H9 (cell line): ENCODE measurements around the gene RNF126. TPM values are rescaled to one million over a fixed set of nuclear protein-coding genes. Genes with fewer than 3 reads are reported as not detected.

ENCODE experiments used
- DNase-seq: peaks from one replicate; pipeline ENCODE4 v3.0.0-alpha.2; 2017
- H2AFZ ChIP-seq: one replicate; pipeline ENCODE4 v1.6.1; 2013; ENCODE audit warnings: mild to moderate bottlenecking, low read length, control low read depth, moderate library complexity
- H2AK5ac ChIP-seq: 2 replicates; pipeline ENCODE4 v1.6.1; 2013; ENCODE audit warnings: low read length, control low read depth, mixed read lengths; ENCODE audit not compliant: insufficient read length
- H2BK120ac ChIP-seq: one replicate; pipeline ENCODE4 v1.6.1; 2013; ENCODE audit warnings: low read depth, mild to moderate bottlenecking, low read length, control low read depth, inconsistent platforms; ENCODE audit not compliant: poor library complexity, severe bottlenecking
- H2BK12ac ChIP-seq: 2 replicates; pipeline ENCODE4 v1.6.1; 2013; ENCODE audit warnings: low read length, control low read depth, mixed read lengths, low read depth; ENCODE audit not compliant: insufficient read length
- H2BK15ac ChIP-seq: 2 replicates; pipeline ENCODE4 v1.6.1; 2013; ENCODE audit warnings: low read depth, low read length, control low read depth
- H2BK20ac ChIP-seq: one replicate; pipeline ENCODE4 v1.6.1; 2013; ENCODE audit warnings: low read depth, mild to moderate bottlenecking, low read length, control low read depth, inconsistent platforms; ENCODE audit not compliant: poor library complexity, severe bottlenecking
- H2BK5ac ChIP-seq: 2 replicates; pipeline ENCODE4 v1.6.1; 2013; ENCODE audit warnings: low read length, control low read depth, mixed read lengths; ENCODE audit not compliant: insufficient read length
- H3K14ac ChIP-seq: 2 replicates; pipeline ENCODE4 v1.6.1; 2013; ENCODE audit warnings: low read length, control low read depth; ENCODE audit not compliant: insufficient read depth
- H3K18ac ChIP-seq: 2 replicates; pipeline ENCODE4 v1.6.1; 2013; ENCODE audit warnings: low read depth, mild to moderate bottlenecking, mixed read lengths, low read length, control low read depth; ENCODE audit not compliant: insufficient read length
- H3K23ac ChIP-seq: 2 replicates; pipeline ENCODE4 v1.6.1; 2013; ENCODE audit warnings: low read length, control low read depth, mixed read lengths, low read depth; ENCODE audit not compliant: insufficient read length
- H3K23me2 ChIP-seq: 2 replicates; pipeline ENCODE4 v1.6.1; 2013; ENCODE audit warnings: low read depth, mild to moderate bottlenecking, mixed read lengths, low read length, control low read depth; ENCODE audit not compliant: insufficient read length, poor library complexity, severe bottlenecking
- H3K27ac ChIP-seq: 2 replicates; pipeline ENCODE4 v1.5.1; 2013; ENCODE audit warnings: low read length, control low read depth, mixed read lengths, low read depth; ENCODE audit not compliant: insufficient read length
- H3K27me3 ChIP-seq: 2 replicates; pipeline ENCODE4 v1.6.1; 2013; ENCODE audit warnings: low read length, control low read depth, inconsistent platforms; ENCODE audit not compliant: insufficient read depth
- H3K4ac ChIP-seq: 2 replicates; pipeline ENCODE4 v1.6.1; 2013; ENCODE audit warnings: low read depth, mild to moderate bottlenecking, control low read depth, inconsistent platforms, low read length, moderate library complexity
- H3K4me1 ChIP-seq: 2 replicates; pipeline ENCODE4 v1.6.1; 2013; ENCODE audit warnings: low read length, control low read depth, inconsistent platforms; ENCODE audit not compliant: insufficient read depth
- H3K4me2 ChIP-seq: 2 replicates; pipeline ENCODE4 v1.6.1; 2013; ENCODE audit warnings: low read length, control low read depth, mixed read lengths; ENCODE audit not compliant: insufficient read length, insufficient read depth
- H3K56ac ChIP-seq: 2 replicates; pipeline ENCODE4 v1.6.1; 2013; ENCODE audit warnings: low read depth, mild to moderate bottlenecking, mixed read lengths, low read length, control low read depth; ENCODE audit not compliant: insufficient read length
- H3K79me1 ChIP-seq: 2 replicates; pipeline ENCODE4 v1.6.1; 2013; ENCODE audit warnings: low read depth, mild to moderate bottlenecking, moderate library complexity, low read length, control low read depth, inconsistent platforms; ENCODE audit not compliant: insufficient read depth, poor library complexity, severe bottlenecking
- H3K79me2 ChIP-seq: 2 replicates; pipeline ENCODE4 v1.6.1; 2013; ENCODE audit warnings: low read length, control low read depth, inconsistent platforms; ENCODE audit not compliant: insufficient read depth
- H3K9ac ChIP-seq: 2 replicates; pipeline ENCODE4 v1.6.1; 2013; ENCODE audit warnings: low read length, control low read depth, mixed read lengths; ENCODE audit not compliant: insufficient read length; ENCODE audit errors: extremely low read depth
- H3K9me3 ChIP-seq: one replicate; pipeline ENCODE4 v1.6.1; 2013; ENCODE audit warnings: low read depth, low read length, inconsistent platforms; ENCODE audit not compliant: control insufficient read depth
- H3T11ph ChIP-seq: one replicate; pipeline ENCODE4 v1.6.1; 2013; ENCODE audit warnings: mild to moderate bottlenecking, low read length, control low read depth, inconsistent platforms
- H4K20me1 ChIP-seq: one replicate; pipeline ENCODE4 v1.6.1; 2013; ENCODE audit not compliant: control insufficient read depth, insufficient read length, insufficient read depth
- H4K5ac ChIP-seq: 2 replicates; pipeline ENCODE4 v1.6.1; 2013; ENCODE audit warnings: low read depth, mild to moderate bottlenecking, mixed read lengths, low read length, control low read depth; ENCODE audit not compliant: insufficient read length
- H4K8ac ChIP-seq: replicated peaks from 2 replicates; pipeline ENCODE4 v1.6.1; 2013; ENCODE audit warnings: low read length, control low read depth, mixed read lengths, low read depth; ENCODE audit not compliant: insufficient read length
- H4K91ac ChIP-seq: 2 replicates; pipeline ENCODE4 v1.6.1; 2013; ENCODE audit warnings: low read depth, mild to moderate bottlenecking, moderate library complexity, mixed read lengths, low read length, control low read depth; ENCODE audit not compliant: insufficient read length
- H3K27ac Mint-ChIP-seq, 3 experiments: 2 replicates in 2 of 3; 3 replicates in 1 of 3; pipeline ENCODE4 v1.8.0; 2020 to 2021; ENCODE audit warnings: mixed read lengths in 3 of 3, mild to moderate bottlenecking in 1 of 3, moderate library complexity in 1 of 3
- H3K27me3 Mint-ChIP-seq: 2 replicates; pipeline ENCODE4 v1.8.0; 2021; ENCODE audit warnings: low read depth, mild to moderate bottlenecking, moderate library complexity, mixed read lengths
- H3K36me3 Mint-ChIP-seq, 3 experiments: 2 replicates in 2 of 3; 3 replicates in 1 of 3; pipeline ENCODE4 v1.8.0; 2020 to 2021; ENCODE audit warnings: low read depth in 3 of 3, mixed read lengths in 3 of 3; ENCODE audit not compliant: insufficient read depth in 1 of 3
- H3K4me1 Mint-ChIP-seq, 2 experiments: 2 replicates each; pipeline ENCODE4 v1.8.0; 2020; ENCODE audit warnings: mixed read lengths in 2 of 2
- H3K4me3 Mint-ChIP-seq, 2 experiments: 2 replicates in 1 of 2; 3 replicates in 1 of 2; pipeline ENCODE4 v1.8.0; 2020 to 2021; ENCODE audit warnings: mild to moderate bottlenecking in 2 of 2, mixed read lengths in 2 of 2, moderate library complexity in 1 of 2
- H3K9me3 Mint-ChIP-seq, 2 experiments: 2 replicates in 1 of 2; 3 replicates in 1 of 2; pipeline ENCODE4 v1.8.0; 2020; ENCODE audit warnings: mild to moderate bottlenecking in 2 of 2, mixed read lengths in 2 of 2, moderate library complexity in 1 of 2
- CTCF ChIP-seq: fragments of 200-600 bp; sonication (generic); conservative IDR thresholded peaks from 3 replicates; pipeline ENCODE4 v1.8.0; 2021; ENCODE audit warnings: antibody characterized with exemption, mild to moderate bottlenecking
- WGBS: extraction: QIAGEN DNeasy Blood & Tissue Kit; methylation state at CpG from one replicate; pipeline ENCODE4 v1.1.7; 2013; ENCODE audit warnings: missing lambda C conversion rate, low lambda C conversion rate, mixed read lengths; ENCODE audit not compliant: insufficient read length; ENCODE audit errors: extremely low coverage; 5-methylcytosine and 5-hydroxymethylcytosine counted together
- total RNA-seq: library from RNA; stranded (reverse); gene quantifications from 2 replicates; pipeline ENCODE4 v1.2.1, GENCODE V29; 2021

RNF126 gene
- total RNA-seq, 1 experiment from 2014 or later: 81.9 TPM

GRCh38 chr19:616747-617526 lies 46.1 kb downstream of the RNF126 start:
- Histone ChIP-seq H3T11ph (no peak overlapping the region), H3K4me1 (no peaks in the 10 kb centered on the region), H3K9me3 (no peaks in the 10 kb centered on the region), H3K56ac (no peak overlapping the region), H2BK20ac (no peak overlapping the region), H3K27ac (no peak overlapping the region), H4K20me1 (no peaks in the 10 kb centered on the region), H3K79me2 (no peaks in the 10 kb centered on the region), H2BK12ac (no peak overlapping the region), H3K79me1 (no peaks in the 10 kb centered on the region), H2BK15ac (no peak overlapping the region), H3K9ac (no peak overlapping the region), H3K4ac (no peak overlapping the region), H4K91ac (no peak overlapping the region), H4K8ac (no peak overlapping the region), H3K4me2 (no peak overlapping the region), H2AK5ac (no peak overlapping the region), H2BK5ac (no peak overlapping the region), H3K27me3 (no peaks in the 10 kb centered on the region), H2BK120ac (no peak overlapping the region), H3K23me2 (no peaks in the 10 kb centered on the region), H2AFZ (no peak overlapping the region), H4K5ac (no peak overlapping the region), H3K14ac (no peak overlapping the region), H3K23ac (no peak overlapping the region), H3K18ac (no peak overlapping the region)
- TF ChIP-seq CTCF: no peak
- DNase-seq: no peak
- Mint-ChIP-seq H3K4me3 (no peak overlapping the region), H3K27ac (no peak overlapping the region), H3K27me3 (no peaks in the 10 kb centered on the region), H3K9me3 (no peaks in the 10 kb centered on the region), H3K4me1 (no peaks in the 10 kb centered on the region), H3K36me3 (peaks cover 29 to 64% (median 53%) of the 10 kb centered on the region in 3 experiments)
- WGBS: no CpG with 5 or more reads among the region's 58 CpGs
